Activated T-cell treated with anti-CD3 and anti-CD28 coated beads for 1 hour (primary cell): ENCODE measurements around the gene PGRMC2.

Source experiments
- DNase-seq: peaks from one replicate; pipeline ENCODE4 v3.0.0-alpha.2; 2020; ENCODE audit warnings: low read depth

Gene PGRMC2

GRCh38 chr4:128298852-128299251 lies 11.2 kb upstream of the PGRMC2 start:
- DNase-seq, result no peak

GRCh38 chr4:128298146-128298758 lies 10.6 kb upstream of the PGRMC2 start:
- DNase-seq, result no peak

- no peak for DNase-seq
Observed at GRCh38 chr4:128295255-128295654, 7.6 kb upstream of the PGRMC2 start.

DNA sequence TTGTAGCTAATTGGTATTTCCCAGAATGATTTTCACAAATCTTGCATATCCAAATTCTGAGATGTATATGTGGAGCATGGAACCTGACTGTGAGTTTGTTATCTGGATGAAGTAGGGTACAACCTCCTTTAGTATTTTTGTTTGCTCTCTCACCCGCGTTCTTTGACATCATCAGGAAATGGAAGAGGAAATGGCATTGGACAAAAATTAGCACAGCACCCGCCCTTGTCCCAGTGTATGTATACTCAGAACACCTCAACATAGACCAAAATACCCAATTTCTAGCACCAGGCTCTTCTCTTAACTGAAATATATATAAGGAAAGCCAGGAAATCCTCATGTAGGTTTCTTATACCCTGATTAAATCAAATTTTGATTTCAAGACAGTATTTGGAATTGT lies 6.9 kb upstream of the PGRMC2 start:
- DNase-seq, result no peak

DNA sequence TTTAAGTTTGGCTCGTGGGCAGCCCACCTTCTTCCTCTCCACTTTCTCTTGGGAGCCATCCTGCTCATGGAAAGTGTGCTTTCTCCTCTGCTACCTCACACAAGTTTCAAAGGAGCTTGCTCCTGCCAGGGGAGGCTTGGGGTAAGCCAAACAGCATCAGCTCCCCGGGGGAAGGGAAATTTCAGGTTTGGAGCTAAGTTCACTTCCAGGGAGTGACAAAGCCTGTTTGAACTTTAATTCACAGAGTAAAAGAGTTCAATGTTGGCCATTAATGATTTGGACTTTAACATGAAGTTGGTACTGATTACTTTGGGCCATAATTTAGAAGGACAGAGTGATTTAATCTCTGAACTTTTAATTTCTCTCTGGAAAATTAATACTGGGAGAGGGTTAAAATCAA lies 4.7 kb upstream of the PGRMC2 start:
- DNase-seq, result no peak

DNA sequence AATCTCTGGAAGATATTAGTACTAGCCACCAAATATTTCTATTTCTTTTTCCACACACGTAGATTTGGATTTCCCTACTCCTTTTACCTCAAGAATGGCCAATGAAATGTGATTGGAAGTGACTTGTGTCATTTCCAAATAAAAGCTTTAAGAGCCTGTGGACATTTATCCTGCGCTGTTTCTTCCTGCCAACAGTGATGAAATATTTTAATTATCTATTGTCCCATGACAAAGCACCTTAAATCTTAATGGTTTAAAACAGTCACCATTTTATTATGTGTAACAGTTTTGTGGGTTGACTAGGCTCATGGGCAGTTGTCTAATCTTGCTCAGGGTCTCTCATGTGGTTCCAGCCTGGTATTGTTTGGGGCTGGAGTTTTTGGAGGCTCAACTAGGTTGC lies 3.5 kb upstream of the PGRMC2 start:
- DNase-seq, result no peak

- DNase-seq, result no peak
Observed at GRCh38 chr4:128290526-128290925, 2.9 kb upstream of the PGRMC2 start.

- no peak for DNase-seq
Observed at GRCh38 chr4:128289523-128290158, 2.0 kb upstream of the PGRMC2 start.

DNA sequence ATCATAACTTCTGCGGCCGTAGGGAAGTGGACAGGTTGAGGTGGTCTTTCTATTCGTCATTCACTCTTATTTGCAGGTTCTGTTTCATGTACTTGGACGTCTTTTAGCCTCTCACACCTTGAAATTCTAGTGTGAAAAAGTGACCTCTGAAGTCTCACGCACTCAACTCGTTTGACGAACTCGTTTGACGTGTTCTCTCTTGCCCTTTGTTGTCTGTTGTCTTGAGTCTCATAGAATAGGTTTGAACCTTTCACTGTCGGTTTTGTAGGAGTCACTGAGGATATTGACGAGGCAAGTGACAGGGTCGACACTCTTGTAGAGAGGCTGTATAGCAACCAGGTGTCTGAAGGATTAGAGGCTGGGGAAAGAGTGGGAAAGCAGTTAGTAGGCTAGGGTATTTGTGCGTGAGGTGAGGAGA lies 1.1 kb upstream of the PGRMC2 start:
- no peak for DNase-seq

DNA sequence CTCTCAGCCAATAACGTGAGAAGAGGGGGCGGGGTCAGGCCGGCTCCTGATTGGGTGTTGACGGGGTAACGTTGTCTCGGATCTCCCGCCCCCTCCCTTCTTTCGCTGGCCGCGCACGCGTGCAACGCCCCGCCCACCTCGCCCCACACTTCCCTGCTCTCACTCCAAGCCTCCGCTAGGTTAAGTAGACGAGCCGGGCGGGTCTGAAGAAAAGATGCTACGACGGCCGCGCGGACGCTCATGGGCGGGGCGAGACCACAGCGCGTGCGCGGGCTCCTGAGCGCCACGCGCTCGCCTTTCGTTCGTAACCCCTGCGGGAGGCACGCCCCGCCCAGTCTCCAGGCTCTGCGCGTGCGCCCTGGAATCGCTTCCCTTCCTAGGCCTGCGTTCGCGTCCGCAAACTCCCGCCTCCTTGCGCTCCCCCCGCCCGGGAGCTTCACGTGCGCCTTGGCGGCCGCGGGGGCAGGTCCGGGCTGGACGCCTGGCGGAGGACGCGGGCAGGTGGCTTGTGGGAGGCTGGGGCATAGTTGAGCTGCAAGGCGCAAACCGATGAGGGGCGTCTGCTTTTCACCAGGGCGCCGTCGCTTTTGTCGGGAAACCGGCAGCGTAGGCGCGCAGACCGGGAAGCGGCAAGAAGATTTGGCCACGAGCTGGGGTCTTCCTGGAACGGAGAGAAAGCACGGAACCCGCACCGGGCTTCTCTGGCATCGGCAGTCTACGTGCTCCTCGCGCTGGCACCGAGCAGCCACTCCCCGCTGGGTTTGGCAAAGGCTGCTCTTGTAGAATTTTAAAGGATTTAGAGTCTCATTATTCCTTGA lies 467 bp upstream of the PGRMC2 start:
- peak; percentile 100 for DNase-seq

DNA sequence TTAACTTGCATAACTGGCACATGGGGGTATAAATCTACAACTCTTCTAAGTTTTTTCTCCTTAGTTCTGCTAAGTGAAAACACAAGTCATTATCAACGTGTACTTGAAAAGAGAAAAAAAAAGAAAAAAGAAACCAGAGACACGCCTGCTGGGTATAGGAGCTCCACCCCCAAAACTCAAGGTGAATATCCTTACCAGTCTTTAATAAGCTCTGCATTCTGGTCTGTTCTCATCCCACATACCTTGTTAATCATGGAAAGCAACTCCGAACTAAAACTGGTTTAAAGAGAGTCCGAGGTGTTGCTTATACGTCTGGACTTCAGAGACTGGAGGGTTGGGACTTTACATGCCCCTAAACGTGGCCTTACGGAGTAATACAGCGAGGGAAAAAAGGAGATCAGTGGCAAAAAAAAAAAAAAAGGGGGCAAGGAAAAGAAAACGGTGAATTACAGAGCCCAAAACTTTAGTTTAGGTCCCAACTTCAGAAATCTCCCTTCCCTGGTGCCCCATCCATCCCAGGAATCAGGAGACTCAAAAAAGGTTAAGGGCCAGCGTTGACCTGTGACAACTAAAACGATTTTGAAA lies 1.0 kb downstream of the PGRMC2 start:
- no peak for DNase-seq

GRCh38 chr4:128285085-128285997 lies 2.3 kb downstream of the PGRMC2 start:
- DNase-seq, result no peak

- no peak for DNase-seq
Observed at GRCh38 chr4:128284317-128284716, 3.3 kb downstream of the PGRMC2 start.

DNA sequence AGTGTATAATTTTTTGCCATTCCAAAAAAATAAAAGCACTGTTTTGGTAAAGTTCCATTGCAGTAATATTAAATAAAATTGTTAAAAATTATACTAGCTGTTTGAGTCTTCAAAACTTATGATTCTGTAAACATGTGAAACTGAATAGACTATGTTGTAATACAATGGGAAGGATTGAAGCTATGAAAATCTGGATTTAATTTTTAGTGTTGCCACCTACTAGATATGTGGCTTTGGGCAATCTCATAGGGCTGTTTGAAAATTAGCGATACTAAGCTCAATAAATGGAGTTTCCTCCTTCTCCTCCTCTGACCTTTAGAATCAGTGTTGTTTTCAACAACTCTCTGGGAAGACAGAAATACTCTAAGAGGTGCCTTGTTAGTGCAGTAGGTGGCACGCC lies 4.5 kb downstream of the PGRMC2 start:
- no peak for DNase-seq

DNA sequence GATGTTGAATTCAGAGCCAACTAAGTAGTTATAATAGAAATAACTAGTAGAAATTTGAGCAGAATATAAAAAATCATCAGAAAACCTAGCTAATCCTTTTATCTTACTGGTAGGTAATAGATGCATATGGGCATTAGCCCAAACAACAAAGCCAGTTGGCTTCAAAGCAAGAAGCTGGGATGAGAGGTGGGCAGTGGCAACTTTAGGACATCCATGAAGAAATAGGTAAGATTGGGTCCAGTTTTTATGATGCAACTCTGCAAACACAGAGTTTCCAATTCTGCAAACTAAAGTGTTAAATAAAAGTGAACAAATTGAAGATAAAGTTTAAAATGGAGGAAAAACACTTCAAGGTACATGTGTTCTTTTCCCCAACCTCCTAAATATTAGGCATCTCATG lies 5.1 kb downstream of the PGRMC2 start:
- no peak for DNase-seq

GRCh38 chr4:128281354-128281753 lies 6.3 kb downstream of the PGRMC2 start:
- DNase-seq, result no peak

DNA sequence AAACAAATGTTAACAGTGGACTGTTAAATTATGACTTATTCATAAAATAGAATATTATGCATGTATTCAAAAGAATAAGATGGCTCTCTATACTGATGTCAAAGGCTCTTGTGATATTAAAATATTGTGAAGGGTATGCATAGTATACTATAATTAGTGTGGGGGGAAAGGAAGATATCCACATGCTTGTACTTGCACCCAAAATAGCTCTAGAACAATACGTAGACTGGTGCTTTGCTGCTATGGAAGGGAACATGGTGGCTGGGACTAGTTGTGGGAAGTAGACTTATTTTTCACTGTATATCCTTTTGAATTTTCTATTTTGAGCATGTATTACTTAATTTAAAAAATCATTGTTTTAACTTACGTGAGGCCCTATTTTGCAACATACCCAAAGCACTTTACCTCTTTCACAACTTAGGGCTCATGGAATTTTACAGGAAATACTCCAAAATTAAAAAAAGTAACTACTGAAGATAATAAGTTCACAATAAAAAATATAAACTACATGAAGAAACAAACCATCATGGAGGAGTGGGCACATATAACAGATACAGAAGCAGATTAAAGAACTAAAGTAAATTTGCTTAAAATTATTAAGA lies 7.9 kb downstream of the PGRMC2 start:
- no peak for DNase-seq

- DNase-seq, result no peak
Observed at GRCh38 chr4:128277856-128278255, 9.8 kb downstream of the PGRMC2 start.

- DNase-seq, result no peak
Observed at GRCh38 chr4:128275346-128275745, 12.3 kb downstream of the PGRMC2 start.

DNA sequence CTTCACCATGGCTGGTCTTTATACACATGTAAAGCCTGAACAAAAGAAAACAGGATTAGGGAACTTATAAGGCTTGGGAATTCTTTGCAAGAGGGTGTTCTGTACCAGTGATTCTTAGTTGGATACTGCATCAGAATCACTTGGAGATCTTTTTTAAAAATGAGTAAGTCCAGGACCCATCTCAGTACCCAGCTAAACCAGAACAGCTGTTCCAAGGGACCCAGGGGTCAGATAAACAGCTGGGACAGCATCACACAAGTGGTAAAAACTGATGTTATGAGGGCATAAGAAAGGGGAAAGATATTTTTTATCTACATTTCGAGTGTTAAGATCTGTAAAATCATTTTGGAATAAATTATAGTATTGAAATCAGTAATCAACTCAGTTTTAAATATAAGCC lies 16.1 kb downstream of the PGRMC2 start:
- no peak for DNase-seq

GRCh38 chr4:128268970-128269369 lies 18.6 kb downstream of the PGRMC2 start:
- DNase-seq, result no peak
